H1 (cell line): Measurements from ENCODE around the gene FHIT. TPM values are rescaled to one million over a fixed set of nuclear protein-coding genes. Genes with fewer than 3 reads are reported as not detected.

Source experiments
- CTCF ChIA-PET: fragments of 300-600 bp; sonication (Branson Sonifier 250); formaldehyde crosslinking; loops from one replicate; lab custom pipeline; 2021; ENCODE audit not compliant: partially characterized antibody; lab: Charles Lee
- POLR2A ChIA-PET: fragments of 300-600 bp; sonication (Branson Sonifier 250); formaldehyde crosslinking; loops from one replicate; lab custom pipeline; 2021; ENCODE audit warnings: inconsistent platforms; ENCODE audit not compliant: partially characterized antibody; lab: Charles Lee
- DNase-seq, 2 experiments: peaks; one replicate each; pipeline versions ENCODE4 v3.0.0 to v3.0.0-alpha.2; 2010 to 2022; ENCODE audit warnings: low spot score in 2 of 2, low read depth in 1 of 2, mixed read lengths in 1 of 2
- FAIRE-seq: peaks from 2 replicates; lab custom pipeline; 2011; peaks lifted over from hg19 to GRCh38; lab: Jason Lieb, UNC
- H2AFZ ChIP-seq: 2 replicates; pipeline ENCODE4 v1.8.1; 2012; ENCODE audit warnings: low read length, inconsistent platforms
- H2AK5ac ChIP-seq: 2 replicates; pipeline ENCODE4 v1.6.1; 2013; ENCODE audit warnings: low read depth, low read length
- H2BK120ac ChIP-seq: replicated peaks from 2 replicates; pipeline ENCODE3; 2013; ENCODE audit warnings: low read depth, low read length, inconsistent platforms
- H2BK12ac ChIP-seq: 2 replicates; pipeline ENCODE4 v1.6.1; 2013; ENCODE audit warnings: low read depth, low read length
- H2BK15ac ChIP-seq: 2 replicates; pipeline ENCODE4 v1.6.1; 2013; ENCODE audit warnings: low read length
- H2BK20ac ChIP-seq: 2 replicates; pipeline ENCODE4 v1.6.1; 2013; ENCODE audit warnings: low read length
- H2BK5ac ChIP-seq: 2 replicates; pipeline ENCODE4 v1.6.1; 2013; ENCODE audit warnings: low read depth, low read length
- H3K14ac ChIP-seq: 2 replicates; pipeline ENCODE4 v1.6.1; 2013; ENCODE audit warnings: inconsistent platforms; ENCODE audit not compliant: insufficient read length
- H3K18ac ChIP-seq: 2 replicates; pipeline ENCODE4 v1.6.1; 2013; ENCODE audit warnings: low read length; ENCODE audit errors: extremely low read depth
- H3K23ac ChIP-seq: 2 replicates; pipeline ENCODE4 v1.6.1; 2013; ENCODE audit warnings: inconsistent platforms; ENCODE audit not compliant: insufficient read length
- H3K23me2 ChIP-seq: 2 replicates; pipeline ENCODE4 v1.6.1; 2013; ENCODE audit warnings: low read depth, low read length
- H3K27ac ChIP-seq: 2 replicates; pipeline ENCODE4 v1.6.1; 2011; ENCODE audit warnings: low read depth, low read length, inconsistent platforms
- H3K27me3 ChIP-seq, 4 experiments: replicated peaks in 1 of 4; 1 replicate in 1 of 4; 2 replicates in 3 of 4; pipeline versions ENCODE4 v1.6.1 to v1.8.1; 2011 to 2013; ENCODE audit warnings: low read length in 3 of 4, mild to moderate bottlenecking in 3 of 4, inconsistent platforms in 2 of 4, mixed read lengths in 2 of 4, moderate library complexity in 1 of 4; ENCODE audit not compliant: control insufficient read depth in 3 of 4, insufficient read depth in 3 of 4; ENCODE audit errors: extremely low read depth in 1 of 4
- H3K36me3 ChIP-seq, 4 experiments: 2 replicates each; pipeline versions ENCODE4 v1.6.1 to v1.8.1; 2011 to 2013; ENCODE audit warnings: mild to moderate bottlenecking in 4 of 4, low read length in 3 of 4, moderate library complexity in 2 of 4, control low read depth in 1 of 4, inconsistent platforms in 1 of 4; ENCODE audit not compliant: insufficient read depth in 4 of 4, control insufficient read depth in 2 of 4
- H3K4ac ChIP-seq: replicated peaks from 2 replicates; pipeline ENCODE3; 2013; ENCODE audit warnings: low read length, low read depth, mixed read lengths, inconsistent platforms; ENCODE audit not compliant: insufficient read length
- H3K4me1 ChIP-seq, 4 experiments: replicated peaks in 1 of 4; 1 replicate in 1 of 4; 2 replicates in 3 of 4; pipeline versions ENCODE4 v1.6.1 to v1.8.1; 2011 to 2013; ENCODE audit warnings: low read length in 3 of 4, inconsistent platforms in 2 of 4, mixed read lengths in 1 of 4; ENCODE audit not compliant: insufficient read depth in 4 of 4, control insufficient read depth in 3 of 4
- H3K4me2 ChIP-seq, 2 experiments: 2 replicates each; pipeline versions ENCODE4 v1.6.1 to v1.8.1; 2011 to 2013; ENCODE audit warnings: low read depth in 2 of 2, low read length in 2 of 2, control low read depth in 1 of 2, inconsistent platforms in 1 of 2, mild to moderate bottlenecking in 1 of 2; ENCODE audit not compliant: insufficient read depth in 1 of 2
- H3K4me3 ChIP-seq, 4 experiments: fragments of 200-600, 300-600 bp in 1 of 4; sonication (generic), shearing (Covaris generic), sonication (Bioruptor Twin) in 1 of 4; 2 replicates each; pipeline versions ENCODE4 v1.5.1 to v1.8.1; 2011 to 2016; ENCODE audit warnings: low read length in 4 of 4, low read depth in 3 of 4, control low read depth in 2 of 4, inconsistent platforms in 2 of 4, mild to moderate bottlenecking in 2 of 4, mixed read lengths in 1 of 4, moderate library complexity in 1 of 4; ENCODE audit not compliant: insufficient read depth in 2 of 4; ENCODE audit errors: extremely low read depth in 1 of 4
- H3K56ac ChIP-seq: replicated peaks from 2 replicates; pipeline ENCODE3; 2013; ENCODE audit warnings: low read depth, mild to moderate bottlenecking, mixed read lengths, low read length, inconsistent platforms; ENCODE audit not compliant: insufficient read length
- H3K79me1 ChIP-seq: 2 replicates; pipeline ENCODE4 v1.6.1; 2013; ENCODE audit warnings: low read depth, low read length, control low read depth
- H3K79me2 ChIP-seq, 2 experiments: 2 replicates each; pipeline versions ENCODE4 v1.6.1 to v1.8.1; 2012 to 2013; ENCODE audit warnings: low read length in 2 of 2, mild to moderate bottlenecking in 2 of 2, inconsistent platforms in 1 of 2; ENCODE audit not compliant: insufficient read depth in 2 of 2, control insufficient read depth in 1 of 2
- H3K9ac ChIP-seq, 4 experiments: replicated peaks in 1 of 4; 1 replicate in 1 of 4; 2 replicates in 3 of 4; pipeline versions ENCODE4 v1.6.1 to v1.8.1; 2011 to 2013; ENCODE audit warnings: low read depth in 3 of 4, low read length in 3 of 4, control low read depth in 2 of 4, mild to moderate bottlenecking in 2 of 4, moderate library complexity in 2 of 4, inconsistent platforms in 1 of 4; ENCODE audit errors: extremely low read depth in 1 of 4
- H3K9me3 ChIP-seq, 2 experiments: 2 replicates each; pipeline versions ENCODE4 v1.6.1 to v1.8.1; 2012 to 2013; ENCODE audit warnings: mild to moderate bottlenecking in 2 of 2, moderate library complexity in 2 of 2, control low read depth in 1 of 2, inconsistent platforms in 1 of 2, low read depth in 1 of 2, low read length in 1 of 2, mixed read lengths in 1 of 2; ENCODE audit not compliant: insufficient read depth in 2 of 2
- H4K20me1 ChIP-seq, 2 experiments: replicated peaks in 1 of 2; 2 replicates each; pipeline versions ENCODE3 to v1.8.1; 2011 to 2013; ENCODE audit warnings: inconsistent platforms in 2 of 2, low read length in 2 of 2, mild to moderate bottlenecking in 1 of 2; ENCODE audit not compliant: insufficient read depth in 2 of 2, control insufficient read depth in 1 of 2
- H4K5ac ChIP-seq: 2 replicates; pipeline ENCODE4 v1.6.1; 2013; ENCODE audit warnings: low read length, low read depth, mixed read lengths, inconsistent platforms; ENCODE audit not compliant: insufficient read length
- H4K8ac ChIP-seq: 2 replicates; pipeline ENCODE4 v1.8.0; 2013; ENCODE audit warnings: mild to moderate bottlenecking, moderate library complexity, low read length, inconsistent platforms; ENCODE audit not compliant: insufficient read depth; ENCODE audit errors: extremely low read depth
- H4K91ac ChIP-seq: replicated peaks from 2 replicates; pipeline ENCODE3; 2013; ENCODE audit warnings: low read length, mixed read lengths, inconsistent platforms; ENCODE audit not compliant: insufficient read length
- ASH2L ChIP-seq: fragments of 200-600, 300-600 bp; sonication (generic); IDR thresholded peaks from one replicate; pipeline ENCODE4 v1.7.1; 2017; ENCODE audit warnings: low read length
- BCL11A ChIP-seq, 2 experiments: IDR thresholded peaks; one replicate each; pipeline ENCODE4 v1.6.1; 2011; ENCODE audit warnings: low read depth in 2 of 2, low read length in 2 of 2, mild to moderate bottlenecking in 2 of 2
- CBX5 ChIP-seq: fragments of 300-800, 300-1000 bp; sonication (generic); IDR thresholded peaks from 2 replicates; pipeline ENCODE4 v1.7.1; 2016; ENCODE audit warnings: antibody characterized with exemption, low read length, low read depth
- EGR1 ChIP-seq: IDR thresholded peaks from 2 replicates; pipeline ENCODE4 v1.6.1; 2011; ENCODE audit warnings: low read depth, low read length, borderline replicate concordance
- NRF1 ChIP-seq: IDR thresholded peaks from 2 replicates; pipeline ENCODE4 v1.6.1; 2011; ENCODE audit warnings: mild to moderate bottlenecking, low read depth, low read length, improper control_type of control experiment
- PHF8 ChIP-seq: fragments of 200-600 bp; sonication (generic); conservative IDR thresholded peaks from 2 replicates; pipeline ENCODE4 v1.7.1; 2012; ENCODE audit warnings: low read depth, mild to moderate bottlenecking, inconsistent platforms, low read length, moderate library complexity
- POLR2A ChIP-seq, 2 experiments: IDR thresholded peaks; 1 replicate in 1 of 2; 2 replicates in 1 of 2; pipeline ENCODE4 v1.6.1; 2011; ENCODE audit warnings: low read depth in 2 of 2, low read length in 2 of 2, mild to moderate bottlenecking in 2 of 2; ENCODE audit errors: control extremely low read depth in 1 of 2
- POLR2AphosphoS5 ChIP-seq: IDR thresholded peaks from 2 replicates; pipeline ENCODE4 v1.6.1; 2011; ENCODE audit warnings: low read depth, low read length
- RAD21 ChIP-seq, 2 experiments: IDR thresholded peaks in 1 of 2; conservative IDR thresholded peaks in 1 of 2; 2 replicates each; pipeline ENCODE4 v1.6.1; 2011; ENCODE audit warnings: low read depth in 2 of 2, low read length in 2 of 2, improper control_type of control experiment in 1 of 2, inconsistent platforms in 1 of 2, mild to moderate bottlenecking in 1 of 2, moderate library complexity in 1 of 2
- RNF2 ChIP-seq: fragments of 200-900, 300-1000 bp; sonication (generic); IDR thresholded peaks from 2 replicates; pipeline ENCODE4 v1.7.1; 2016; ENCODE audit warnings: borderline replicate concordance, low read depth, mild to moderate bottlenecking, antibody characterized with exemption, low read length; ENCODE audit not compliant: poor library complexity, severe bottlenecking; ENCODE audit errors: missing control alignments
- RXRA ChIP-seq: IDR thresholded peaks from 2 replicates; pipeline ENCODE4 v1.6.1; 2011; ENCODE audit warnings: low read depth, mild to moderate bottlenecking, low read length, moderate library complexity; ENCODE audit not compliant: insufficient read depth
- SIX5 ChIP-seq: IDR thresholded peaks from 2 replicates; pipeline ENCODE4 v1.6.1; 2011; ENCODE audit warnings: mild to moderate bottlenecking, low read depth, low read length
- SP2 ChIP-seq: IDR thresholded peaks from 2 replicates; pipeline ENCODE4 v1.6.1; 2012; ENCODE audit warnings: mild to moderate bottlenecking, low read length, inconsistent platforms
- TEAD4 ChIP-seq: IDR thresholded peaks from 2 replicates; pipeline ENCODE4 v1.6.1; 2012; ENCODE audit warnings: low read depth, low read length, inconsistent platforms, mixed read lengths
- YY1 ChIP-seq: IDR thresholded peaks from 2 replicates; pipeline ENCODE4 v1.6.1; 2011; ENCODE audit warnings: low read depth, mild to moderate bottlenecking, low read length
- WGBS, 2 experiments: shearing (Covaris generic) in 1 of 2; methylation state at CpG; one replicate each; pipeline versions ENCODE4 v1.1.6 to v1.1.7; 2013 to 2015; ENCODE audit warnings: low lambda C conversion rate in 2 of 2, mixed read lengths in 2 of 2, inconsistent platforms in 1 of 2, low coverage in 1 of 2, missing lambda C conversion rate in 1 of 2; ENCODE audit not compliant: insufficient replicate concordance in 2 of 2, insufficient coverage in 1 of 2, insufficient read length in 1 of 2; ENCODE audit errors: extremely low coverage in 1 of 2, missing lambda C conversion rate in 1 of 2; 5-methylcytosine and 5-hydroxymethylcytosine counted together
- polyA plus RNA-seq, 7 experiments: library from polyadenylated mRNA; depleted of rRNA in 3 of 7; stranded (reverse) in 5 of 7; unstranded in 2 of 7; fragments of >200 nt in 5 of 7; fragments of 200-250 nt in 2 of 7; gene quantifications; 1 replicate in 5 of 7; 2 replicates in 1 of 7; 4 replicates in 1 of 7; pipeline versions ENCODE4 v1.2.1 to v1.2.3, GENCODE V29; 2011 to 2013; ENCODE audit warnings: missing spikeins in 2 of 7, mixed read lengths in 2 of 7
- total RNA-seq: library from RNA; stranded (reverse); fragmentation: NEBNext Ultra II Directional; extraction: Animal tissue kit (Norgen Biotek cat#: 25700); gene quantifications from 2 replicates; pipeline ENCODE4 v1.2.1, GENCODE V29; 2021

FHIT gene
- total and polyA plus RNA-seq, 2 of the 8 experiments (the other 6 are each of a cell fraction or from before 2014, with no cell fraction given): 1.2 to 3.2 TPM

DNA sequence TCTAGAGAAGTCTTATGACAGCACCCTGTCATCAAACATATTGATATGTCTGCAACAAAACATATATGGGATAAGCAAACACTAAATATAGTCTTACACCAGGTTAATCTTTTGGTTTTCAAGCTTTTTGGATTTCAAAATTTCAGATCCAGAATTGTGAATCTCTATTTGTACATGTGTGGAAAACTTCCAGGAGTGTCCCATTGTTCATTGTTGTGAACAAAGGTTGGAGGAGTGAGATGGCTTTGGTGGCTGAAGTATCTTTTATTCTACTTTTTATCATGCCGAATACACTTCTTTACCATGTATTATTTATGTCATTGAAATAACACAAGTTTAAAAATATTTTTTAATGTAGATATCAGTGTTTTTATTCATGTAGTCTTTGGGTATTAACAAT lies 5.9 kb upstream of the FHIT start:
- Histone ChIP-seq H4K91ac (no peak overlapping the region), H3K9me3 (no peaks in the 10 kb centered on the region), H3K27me3 (no peaks in the 10 kb centered on the region), H3K4me3 (no peak overlapping the region), H3K9ac (no peak overlapping the region), H2BK15ac (no peak overlapping the region), H4K8ac (no peak overlapping the region), H3K23ac (no peak overlapping the region), H3K79me1 (no peaks in the 10 kb centered on the region), H3K23me2 (no peaks in the 10 kb centered on the region), H2BK12ac (no peak overlapping the region), H2AFZ (no peak overlapping the region), H2BK20ac (no peak overlapping the region), H2BK120ac (no peak overlapping the region), H3K18ac (no peak overlapping the region), H3K4ac (no peak overlapping the region), H3K14ac (no peak overlapping the region), H4K5ac (no peak overlapping the region), H3K36me3 (no peaks in the 10 kb centered on the region), H3K4me1 (peaks cover 0 to 3% (median 0%) of the 10 kb centered on the region in 4 experiments; a peak in 2 of 7 replicates), H3K27ac (no peak overlapping the region), H2BK5ac (no peak overlapping the region), H2AK5ac (no peak overlapping the region), H4K20me1 (no peaks in the 10 kb centered on the region), H3K56ac (no peak overlapping the region), H3K4me2 (no peak overlapping the region), H3K79me2 (no peaks in the 10 kb centered on the region)
- TF ChIP-seq BCL11A (IDR thresholded peaks at IDR 0.05; ENCODE audit: low read depth in 2 of 2, low read length in 2 of 2) (no peak), TEAD4 (no peak), ASH2L (no peak), YY1 (no peak), NRF1 (no peak), EGR1 (no peak), POLR2AphosphoS5 (no peak), SIX5 (no peak), RXRA (no peak), CBX5 (no peak), PHF8 (no peak), SP2 (no peak), RAD21 (IDR thresholded peaks at IDR 0.05 in 1 of 2, conservative IDR thresholded peaks at IDR 0.05 in 1 of 2; ENCODE audit: low read depth in 2 of 2, low read length in 2 of 2) (no peak), POLR2A (IDR thresholded peaks at IDR 0.05; ENCODE audit: control extremely low read depth in 1 of 2, low read depth in 2 of 2, low read length in 2 of 2) (no peak), RNF2 (no peak)
- WGBS, 2 experiments: 100% methylated on average over 1 of the region's 1 CpG; no CpG with 5 or more reads in 1 of the 2 experiments
- ChIA-PET CTCF (no interaction called here), POLR2A (no interaction called here)
- DNase-seq: no peak
- FAIRE-seq: no peak
